GM23338 (cell line): ENCODE data around the gene CTNND2. TPM values are rescaled to one million over a fixed set of nuclear protein-coding genes. Genes with fewer than 3 reads are reported as not detected.

Source experiments
- ATAC-seq: fragments of 200-7000 bp; cut with Tn5 transposase; 3 replicates; pipeline ENCODE4 v1.9.1; 2020
- DNase-seq: peaks from one replicate; pipeline ENCODE4 v3.0.0-alpha.2; 2015; ENCODE audit warnings: low spot score
- H2AFZ ChIP-seq: fragments of 200-600 bp; sonication (generic); 2 replicates; pipeline ENCODE4 v1.8.0; 2016; ENCODE audit warnings: antibody characterized with exemption, mild to moderate bottlenecking, moderate library complexity
- H3F3A ChIP-seq: fragments of 200-600 bp; sonication (generic); replicated peaks from 2 replicates; pipeline ENCODE4 v1.8.0; 2017; ENCODE audit warnings: antibody characterized with exemption, mixed run types, low read depth
- H3K27ac ChIP-seq: fragments of 200-600 bp; sonication (generic); 2 replicates; pipeline ENCODE4 v1.6.1; 2016; ENCODE audit warnings: low read depth
- H3K27me3 ChIP-seq: fragments of 200-600 bp; sonication (generic); 2 replicates; pipeline ENCODE4 v1.8.0; 2016; ENCODE audit warnings: mild to moderate bottlenecking, mixed run types, moderate library complexity; ENCODE audit not compliant: insufficient read depth
- H3K36me3 ChIP-seq: fragments of 200-600 bp; sonication (generic); 2 replicates; pipeline ENCODE4 v1.8.0; 2016; ENCODE audit warnings: mild to moderate bottlenecking; ENCODE audit not compliant: insufficient read depth
- H3K4me1 ChIP-seq: fragments of 200-600 bp; sonication (generic); 2 replicates; pipeline ENCODE4 v1.8.0; 2016; ENCODE audit warnings: mild to moderate bottlenecking, moderate library complexity; ENCODE audit not compliant: insufficient read depth
- H3K4me2 ChIP-seq: fragments of 200-600 bp; sonication (generic); 2 replicates; pipeline ENCODE4 v1.7.1; 2017; ENCODE audit warnings: mixed run types
- H3K4me3 ChIP-seq: fragments of 200-600 bp; sonication (generic); 2 replicates; pipeline ENCODE4 v1.6.1; 2016; ENCODE audit warnings: mixed run types
- H3K79me2 ChIP-seq: fragments of 200-600 bp; sonication (generic); replicated peaks from 2 replicates; pipeline ENCODE4 v1.8.0; 2017; ENCODE audit warnings: mild to moderate bottlenecking; ENCODE audit not compliant: insufficient read depth
- H3K9me2 ChIP-seq: fragments of 200-600 bp; sonication (generic); 2 replicates; pipeline ENCODE4 v1.8.0; 2017; ENCODE audit not compliant: insufficient read depth
- H4K20me1 ChIP-seq: fragments of 200-600 bp; sonication (generic); replicated peaks from 2 replicates; pipeline ENCODE4 v1.8.0; 2017; ENCODE audit warnings: mild to moderate bottlenecking; ENCODE audit not compliant: insufficient read depth
- H3K27ac Mint-ChIP-seq: 2 replicates; pipeline ENCODE4 v1.8.0; 2020; ENCODE audit warnings: inconsistent platforms, mild to moderate bottlenecking, moderate library complexity, mixed read lengths
- H3K27me3 Mint-ChIP-seq: 3 replicates; pipeline ENCODE4 v1.8.0; 2022; ENCODE audit warnings: low read depth, mild to moderate bottlenecking, moderate library complexity, mixed read lengths, inconsistent platforms; ENCODE audit not compliant: insufficient read depth, poor library complexity
- H3K36me3 Mint-ChIP-seq: 3 replicates; pipeline ENCODE4 v1.8.0; 2021; ENCODE audit warnings: low read depth, mild to moderate bottlenecking, inconsistent platforms, moderate library complexity, mixed read lengths
- H3K4me1 Mint-ChIP-seq: 3 replicates; pipeline ENCODE4 v1.8.0; 2020; ENCODE audit warnings: mild to moderate bottlenecking, inconsistent platforms, mixed read lengths
- H3K4me3 Mint-ChIP-seq: 3 replicates; pipeline ENCODE4 v1.8.0; 2021; ENCODE audit warnings: moderate library complexity, mild to moderate bottlenecking, inconsistent platforms, mixed read lengths
- H3K9me3 Mint-ChIP-seq: 3 replicates; pipeline ENCODE4 v1.8.0; 2020; ENCODE audit warnings: moderate library complexity, mild to moderate bottlenecking, inconsistent platforms, mixed read lengths
- CREB1 ChIP-seq: fragments of 250-450 bp; sonication (Bioruptor Pico); IDR thresholded peaks from 2 replicates; pipeline ENCODE4 v1.5.0; 2020; ENCODE audit warnings: low read depth, mild to moderate bottlenecking, moderate library complexity
- ETS1 ChIP-seq: IDR thresholded peaks from 2 replicates; pipeline ENCODE4 v1.6.1; 2016; ENCODE audit warnings: antibody characterized with exemption
- EZH2 ChIP-seq: fragments of 200-600 bp; sonication (generic); IDR thresholded peaks from one replicate; pipeline ENCODE4 v1.8.0; 2017; ENCODE audit warnings: antibody characterized with exemption, mild to moderate bottlenecking, low read depth; ENCODE audit not compliant: unreplicated experiment
- EZH2phosphoT487 ChIP-seq: fragments of 200-600 bp; sonication (generic); IDR thresholded peaks from one replicate; pipeline ENCODE4 v1.8.1; 2018; ENCODE audit warnings: antibody characterized with exemption; ENCODE audit not compliant: unreplicated experiment
- JUNB ChIP-seq: IDR thresholded peaks from one replicate; pipeline ENCODE4 v1.6.1; 2016; ENCODE audit warnings: antibody characterized with exemption; ENCODE audit not compliant: unreplicated experiment
- NANOG ChIP-seq: IDR thresholded peaks from 2 replicates; pipeline ENCODE4 v1.6.1; 2016; ENCODE audit warnings: antibody characterized with exemption, borderline replicate concordance
- POLR2AphosphoS5 ChIP-seq: IDR thresholded peaks from 2 replicates; pipeline ENCODE4 v1.6.1; 2016; ENCODE audit warnings: antibody characterized with exemption, low read depth
- REST ChIP-seq: IDR thresholded peaks from one replicate; pipeline ENCODE4 v1.6.1; 2018; ENCODE audit warnings: antibody characterized with exemption; ENCODE audit not compliant: unreplicated experiment
- STAT1 ChIP-seq: IDR thresholded peaks from one replicate; pipeline ENCODE4 v1.6.1; 2016; ENCODE audit warnings: antibody characterized with exemption; ENCODE audit not compliant: unreplicated experiment
- ZNF114 ChIP-seq: fragments of 250-450 bp; sonication (Bioruptor Pico); IDR thresholded peaks from 2 replicates; pipeline ENCODE4 v1.5.0; 2020; ENCODE audit warnings: mild to moderate bottlenecking, moderate library complexity
- ZNF331 ChIP-seq: fragments of 250-450 bp; sonication (Bioruptor Pico); IDR thresholded peaks from 2 replicates; pipeline ENCODE4 v1.5.0; 2020; ENCODE audit warnings: low read depth, mild to moderate bottlenecking, moderate library complexity
- ZNF462 ChIP-seq: fragments of 250-450 bp; sonication (Bioruptor Pico); IDR thresholded peaks from 2 replicates; pipeline ENCODE4 v1.5.0; 2020; ENCODE audit warnings: mild to moderate bottlenecking, moderate library complexity
- polyA plus RNA-seq: library from polyadenylated mRNA; unstranded; fragments of >200 nt; fragmentation: Nextera tagmentation; extraction: Ambion mirVana; gene quantifications from 2 replicates; pipeline ENCODE4 v1.2.1, GENCODE V29; 2016
- total RNA-seq: library from RNA; depleted of rRNA; stranded (reverse); fragments of >200 nt; shearing (Covaris generic); gene quantifications from 2 replicates; pipeline ENCODE4 v1.2.3, GENCODE V29; 2014
- TF ChIP-seq, protein P1 (sequence below), 2 experiments: fragments of 200-600 bp in 1 of 2; sonication (generic) in 1 of 2; conservative IDR thresholded peaks; 2 replicates each; pipeline versions ENCODE4 v1.5.1 to v1.6.1; 2016 to 2017; ENCODE audit warnings: antibody characterized with exemption in 2 of 2, low read depth in 2 of 2, mild to moderate bottlenecking in 2 of 2, moderate library complexity in 1 of 2

CTNND2 gene
- total and polyA plus RNA-seq, 2 experiments from 2014 or later, result 5.1 to 7.0 TPM

DNA sequence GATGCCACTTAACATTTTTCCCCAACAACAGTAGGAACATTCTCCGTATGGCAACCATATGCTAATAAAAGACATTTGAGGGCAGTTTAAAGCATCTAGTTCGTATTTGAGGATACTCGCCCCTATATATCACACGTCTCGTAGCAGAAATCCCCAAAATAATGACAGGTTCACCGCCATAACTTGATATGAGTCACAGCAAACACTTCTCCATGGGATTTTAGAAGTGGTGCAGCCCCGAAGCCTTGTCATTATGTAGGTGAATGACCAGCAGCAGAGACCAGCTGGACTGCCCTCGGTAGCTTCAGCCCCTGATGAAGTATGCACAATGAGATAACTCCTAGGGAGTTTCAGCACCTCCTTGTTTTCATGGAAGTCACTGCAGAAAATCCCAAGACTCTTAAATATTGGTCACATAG is 2.0 kb downstream of the CTNND2 start:
- H3K4me1 Mint-ChIP-seq, result peaks cover 41% of the 10 kb centered on the region
- H3K9me2 ChIP-seq, result no peaks in the 10 kb centered on the region
- H3K4me3 Mint-ChIP-seq, result peak overlapping the region; percentile 70
- H3K4me2 ChIP-seq, result peak overlapping the region; percentile 95
- DNase-seq, result no peak
- peaks cover 43% of the 10 kb centered on the region for H3K4me1 ChIP-seq
- H3K36me3 Mint-ChIP-seq, result no peaks in the 10 kb centered on the region
- no peak overlapping the region for H2AFZ ChIP-seq
- H3K4me3 ChIP-seq, result peak overlapping the region; percentile 80
- peaks cover 24% of the 10 kb centered on the region for H3K27me3 Mint-ChIP-seq
- no peaks in the 10 kb centered on the region for H3F3A ChIP-seq
- no peaks in the 10 kb centered on the region for H3K9me3 Mint-ChIP-seq
- H3K27me3 ChIP-seq, result peaks cover 50% of the 10 kb centered on the region
- H3K27ac Mint-ChIP-seq, result no peak overlapping the region
- no peak for ATAC-seq
- H4K20me1 ChIP-seq, result no peaks in the 10 kb centered on the region; the same call in 1 of the 2 replicates
- H3K36me3 ChIP-seq, result no peaks in the 10 kb centered on the region
- H3K79me2 ChIP-seq, result peaks cover 40% of the 10 kb centered on the region
- no peak for TF ChIP-seq STAT1
- TF ChIP-seq EZH2phosphoT487, result no peak
- TF ChIP-seq ETS1, result no peak
- TF ChIP-seq JUNB, result no peak
- no peak for TF ChIP-seq REST
- no peak for TF ChIP-seq ZNF331 (CRISPR knock-in tag)
- no peak for TF ChIP-seq EZH2
- TF ChIP-seq ZNF114, result no peak
- TF ChIP-seq ZNF462, result no peak
- TF ChIP-seq, protein P1, sequence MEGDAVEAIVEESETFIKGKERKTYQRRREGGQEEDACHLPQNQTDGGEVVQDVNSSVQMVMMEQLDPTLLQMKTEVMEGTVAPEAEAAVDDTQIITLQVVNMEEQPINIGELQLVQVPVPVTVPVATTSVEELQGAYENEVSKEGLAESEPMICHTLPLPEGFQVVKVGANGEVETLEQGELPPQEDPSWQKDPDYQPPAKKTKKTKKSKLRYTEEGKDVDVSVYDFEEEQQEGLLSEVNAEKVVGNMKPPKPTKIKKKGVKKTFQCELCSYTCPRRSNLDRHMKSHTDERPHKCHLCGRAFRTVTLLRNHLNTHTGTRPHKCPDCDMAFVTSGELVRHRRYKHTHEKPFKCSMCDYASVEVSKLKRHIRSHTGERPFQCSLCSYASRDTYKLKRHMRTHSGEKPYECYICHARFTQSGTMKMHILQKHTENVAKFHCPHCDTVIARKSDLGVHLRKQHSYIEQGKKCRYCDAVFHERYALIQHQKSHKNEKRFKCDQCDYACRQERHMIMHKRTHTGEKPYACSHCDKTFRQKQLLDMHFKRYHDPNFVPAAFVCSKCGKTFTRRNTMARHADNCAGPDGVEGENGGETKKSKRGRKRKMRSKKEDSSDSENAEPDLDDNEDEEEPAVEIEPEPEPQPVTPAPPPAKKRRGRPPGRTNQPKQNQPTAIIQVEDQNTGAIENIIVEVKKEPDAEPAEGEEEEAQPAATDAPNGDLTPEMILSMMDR (conservative IDR thresholded peaks at IDR 0.05; ENCODE audit: low read depth in 2 of 2), result no peak
- TF ChIP-seq POLR2AphosphoS5, result no peak
- TF ChIP-seq CREB1 (CRISPR knock-in tag), result no peak
- no peak for TF ChIP-seq NANOG
- no peak overlapping the region for H3K27ac ChIP-seq
